ENCODE data around the gene AUTS2.
"Not testable (repeated sequence)": the region's sequence is repeated elsewhere in the genome, so short reads cannot be mapped to it uniquely, and the experiment has no call there.

AUTS2 gene

DNA sequence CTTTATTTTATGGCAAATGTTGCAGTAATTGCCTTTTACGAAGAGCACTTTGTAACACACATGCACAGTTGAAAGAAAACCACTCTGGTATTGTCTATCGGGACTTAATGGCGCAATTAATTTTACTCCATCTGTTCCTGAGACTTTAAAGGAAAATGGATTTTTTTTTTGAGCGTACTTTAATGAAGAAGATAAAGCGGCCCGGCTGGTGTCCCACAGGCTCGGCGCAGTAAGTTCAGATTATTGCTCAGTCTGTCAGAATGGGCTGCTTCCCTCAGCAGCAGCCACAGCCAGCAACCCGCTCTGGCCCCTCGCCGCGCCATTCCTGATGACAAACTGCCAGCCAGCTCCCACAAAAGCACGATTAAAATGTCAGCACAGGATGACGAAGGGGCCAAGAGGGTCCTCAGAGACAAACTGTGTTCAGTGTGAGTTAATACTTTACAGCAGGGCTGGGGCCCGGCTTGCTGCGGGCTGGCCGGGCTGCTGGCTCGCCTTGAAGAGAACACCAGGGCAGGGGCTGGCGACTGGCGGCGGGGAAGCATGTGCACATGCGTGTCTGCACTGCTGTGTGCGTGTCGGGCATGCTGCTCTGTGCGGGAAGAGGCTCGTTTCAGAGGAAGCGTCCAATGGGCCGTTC is 1032.7 kb downstream of the AUTS2 start:
- no peak for DNase-seq (ENCODE audit: low read depth in 2 of 2)

DNA sequence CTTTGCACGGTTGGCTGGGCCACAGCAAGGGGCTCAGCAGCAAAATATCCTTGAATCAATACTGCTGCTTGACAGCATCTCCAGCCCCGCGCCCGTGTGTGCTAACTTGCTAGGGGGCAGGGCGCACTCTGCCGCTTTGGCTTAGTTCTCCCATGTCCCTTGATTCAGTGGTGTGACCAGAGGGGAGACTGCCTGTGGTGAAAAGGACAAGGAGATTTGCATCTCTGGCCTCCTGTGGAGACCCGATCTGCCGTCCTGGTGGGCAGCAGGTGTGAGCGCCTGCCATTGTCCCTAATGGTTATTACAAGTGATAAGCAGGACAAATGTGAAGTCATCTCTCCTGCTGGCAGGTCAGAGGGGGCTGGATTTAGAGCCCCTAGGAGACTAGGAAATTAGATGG is 1033.4 kb downstream of the AUTS2 start:
- no peak for DNase-seq (ENCODE audit: low read depth in 2 of 2)

DNA sequence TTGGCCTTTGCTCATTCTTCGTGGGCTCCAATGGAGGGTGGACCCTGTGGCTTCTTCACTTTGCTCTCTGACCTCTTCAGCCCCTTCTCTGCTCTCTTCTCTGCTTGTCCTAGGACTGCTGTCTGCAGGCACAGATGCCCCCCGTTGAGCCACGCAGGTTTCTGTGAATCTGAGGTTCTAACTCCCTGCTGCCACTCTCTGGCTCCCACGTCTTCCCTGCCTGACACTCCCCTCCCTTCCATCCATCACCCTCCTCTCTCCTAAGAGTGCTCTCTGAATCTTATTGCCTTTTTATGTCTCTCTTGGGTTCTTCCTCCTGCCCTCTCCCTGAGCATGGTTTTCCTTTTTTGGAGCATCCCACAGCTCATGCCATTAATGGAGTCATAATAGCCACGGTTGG is 1034.1 kb downstream of the AUTS2 start:
- DNase-seq (ENCODE audit: low read depth in 2 of 2) = no peak

DNA sequence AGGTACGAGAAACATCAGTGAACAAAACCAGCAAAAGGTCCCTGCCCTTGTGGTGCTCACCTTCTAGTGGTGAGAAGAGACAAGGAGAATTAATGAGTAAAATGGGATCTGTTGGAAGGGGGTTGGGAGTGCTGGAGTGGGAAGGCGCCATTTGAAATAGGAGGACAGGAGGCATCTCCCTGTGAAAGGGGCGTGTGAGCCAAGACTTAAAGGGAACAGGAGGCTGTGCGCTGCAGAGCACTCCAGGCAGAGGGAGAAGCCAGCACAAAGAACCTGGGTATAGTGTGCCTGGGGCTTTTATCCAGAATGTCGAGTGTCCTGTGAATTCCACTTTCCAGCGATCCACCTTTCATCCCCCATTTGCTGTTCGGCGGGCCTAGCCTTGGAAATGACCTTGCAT is 1035.8 kb downstream of the AUTS2 start:
- no peak for DNase-seq (ENCODE audit: low read depth in 2 of 2)

DNA sequence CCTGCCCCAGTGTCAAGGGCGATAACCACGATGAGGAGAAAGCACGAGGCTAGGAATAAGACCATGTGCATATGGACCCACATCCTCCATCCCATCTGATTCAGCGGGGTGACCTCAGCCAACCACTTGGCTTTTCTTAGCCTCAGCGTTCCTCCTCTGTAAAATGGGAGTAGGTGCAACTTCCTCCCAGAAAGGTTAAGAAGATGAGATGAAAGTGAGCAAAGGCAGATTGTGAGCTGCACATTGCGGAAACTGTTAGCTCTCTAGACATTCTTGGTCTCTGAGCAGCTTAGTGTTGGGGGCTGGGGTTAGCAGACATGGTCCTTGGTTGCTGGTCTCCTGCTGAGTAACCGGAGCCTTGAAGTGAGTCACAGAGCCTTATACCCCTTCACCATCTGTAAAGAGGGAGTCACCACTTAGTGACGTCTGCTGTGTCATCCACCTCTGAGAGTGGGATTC is 1036.4 kb downstream of the AUTS2 start:
- DNase-seq (ENCODE audit: low read depth in 2 of 2) = no peak

DNA sequence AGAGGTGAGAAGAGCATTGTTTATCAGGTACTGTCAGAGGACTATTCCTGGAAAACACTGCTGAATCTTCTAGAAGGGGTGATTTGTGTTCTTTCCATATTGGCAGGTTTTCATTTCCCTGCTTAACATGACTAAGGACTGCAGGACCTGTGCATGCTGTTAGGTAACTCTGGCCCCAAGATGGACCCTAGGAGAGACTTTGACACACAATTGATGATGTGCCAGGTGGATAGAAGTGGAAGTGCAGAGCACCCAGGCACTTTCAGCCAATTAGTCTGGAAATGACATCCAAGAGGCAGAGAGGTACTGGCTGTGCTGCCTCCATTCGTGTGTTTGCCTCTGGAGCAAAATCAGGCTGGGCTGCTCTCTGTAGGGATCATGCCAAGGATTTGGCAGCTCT is 1037.4 kb downstream of the AUTS2 start:
- DNase-seq (ENCODE audit: low read depth in 2 of 2) = no peak

DNA sequence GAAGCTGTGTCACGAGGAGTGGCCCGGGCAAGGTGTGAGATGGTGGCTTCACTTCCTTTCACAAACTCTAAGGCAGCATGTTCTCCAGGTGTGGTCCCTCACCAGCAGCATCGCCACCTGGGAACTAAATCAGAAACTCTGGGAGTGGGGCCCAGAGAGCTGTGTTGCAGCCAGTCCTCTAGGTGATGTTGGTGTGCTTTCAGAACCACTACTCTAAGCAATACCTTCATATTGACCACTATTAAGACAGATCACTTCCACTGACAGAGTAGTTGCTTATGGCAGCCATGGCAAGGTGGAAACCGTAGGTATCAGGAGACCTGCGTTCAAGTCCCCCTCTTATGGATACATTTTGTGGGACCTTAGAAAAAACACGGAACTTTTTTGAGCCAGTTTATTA is 1037.9 kb downstream of the AUTS2 start:
- no peak for DNase-seq (ENCODE audit: low read depth in 2 of 2)

DNA sequence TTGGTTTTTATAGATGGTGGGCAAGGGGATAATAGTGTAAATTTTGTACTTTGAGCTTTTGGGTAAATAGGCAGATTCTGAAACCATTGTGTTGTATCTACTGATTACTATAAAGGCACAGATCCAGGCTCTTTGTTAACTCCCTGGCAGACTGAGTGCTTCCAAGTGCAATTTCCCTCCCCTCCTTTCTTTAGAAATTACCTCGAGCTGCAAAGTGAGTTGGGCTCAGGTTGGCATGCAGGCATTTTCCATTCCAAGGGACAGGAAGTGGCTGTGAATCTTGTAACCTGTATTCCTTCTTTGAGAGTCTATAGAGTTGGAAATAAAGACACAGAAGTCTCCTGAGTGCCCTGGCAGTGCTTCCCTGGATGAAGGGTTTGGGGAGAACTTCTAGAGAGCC is 1039.5 kb downstream of the AUTS2 start:
- no peak for DNase-seq (ENCODE audit: low read depth in 2 of 2)

DNA sequence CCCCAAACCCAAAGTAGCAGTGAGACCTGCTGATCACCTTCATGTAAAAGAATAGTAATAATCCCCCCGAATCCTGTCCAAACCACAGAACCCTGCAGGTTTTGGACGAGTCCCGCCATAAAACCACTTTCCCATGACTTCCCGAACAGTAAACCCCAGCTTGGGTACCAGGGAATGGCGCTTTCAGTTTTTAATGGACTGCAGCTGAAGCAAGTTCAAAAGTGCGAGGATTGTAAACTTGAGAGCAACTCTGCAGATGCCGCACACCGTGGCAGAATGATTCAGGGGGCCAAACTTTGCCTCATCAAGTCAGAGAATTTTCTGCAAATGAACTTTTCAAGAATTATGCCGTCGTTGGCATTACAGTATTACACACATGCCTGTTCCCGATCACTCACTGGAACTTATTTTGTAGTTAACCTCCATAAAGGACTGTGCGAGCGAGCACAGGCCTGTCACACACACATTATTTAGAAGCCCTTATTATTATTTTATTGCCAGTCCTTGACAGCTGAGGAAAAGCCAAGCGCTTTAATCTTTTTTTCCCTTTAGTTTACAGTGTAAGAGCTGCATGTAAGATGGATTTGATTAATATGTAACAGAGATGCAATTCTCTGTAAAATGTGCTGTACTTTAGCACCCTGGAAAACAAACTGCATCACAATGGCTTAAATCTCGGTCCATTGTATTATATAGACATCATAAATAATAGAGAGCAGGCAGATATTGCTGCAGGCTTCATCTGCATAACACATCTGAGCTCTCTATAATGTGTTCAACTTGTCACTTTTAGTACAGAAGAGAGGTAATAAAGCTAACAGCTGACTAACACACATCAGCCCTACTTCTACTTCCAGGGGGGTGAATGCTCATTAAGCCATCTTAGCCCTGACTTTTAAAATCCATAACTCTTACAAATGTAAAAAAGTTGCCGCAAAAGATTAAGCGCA is 1040.2 kb downstream of the AUTS2 start:
- DNase-seq (ENCODE audit: low read depth in 2 of 2) = no peak

DNA sequence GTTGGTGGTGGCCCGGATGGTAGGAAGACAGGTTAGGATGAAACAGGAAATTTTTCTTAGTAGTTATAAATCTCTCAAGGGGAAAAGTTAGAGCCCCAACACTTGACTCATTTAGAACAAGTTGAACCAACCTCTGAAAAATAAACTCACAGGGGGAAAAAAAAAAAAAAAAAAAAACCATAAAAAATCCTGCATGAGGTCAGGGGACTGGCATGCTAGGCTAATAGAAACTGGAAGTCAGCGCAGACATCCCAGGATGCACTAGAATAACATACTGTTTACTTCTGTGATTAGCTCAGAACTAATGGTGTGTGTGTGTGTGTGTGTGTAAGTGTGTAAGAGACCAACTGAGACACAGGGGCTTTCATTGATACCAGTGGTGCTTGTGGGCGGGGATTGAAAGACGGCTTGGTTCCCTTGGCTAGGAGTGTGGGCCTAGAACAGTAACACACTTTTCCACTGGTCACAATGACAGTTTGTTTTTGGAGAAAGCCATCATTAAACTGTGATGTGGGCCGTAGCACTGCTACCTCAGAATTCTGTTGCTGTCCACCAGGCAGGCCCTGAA is 1042.1 kb downstream of the AUTS2 start:
- DNase-seq (ENCODE audit: low read depth in 2 of 2) = no peak

DNA sequence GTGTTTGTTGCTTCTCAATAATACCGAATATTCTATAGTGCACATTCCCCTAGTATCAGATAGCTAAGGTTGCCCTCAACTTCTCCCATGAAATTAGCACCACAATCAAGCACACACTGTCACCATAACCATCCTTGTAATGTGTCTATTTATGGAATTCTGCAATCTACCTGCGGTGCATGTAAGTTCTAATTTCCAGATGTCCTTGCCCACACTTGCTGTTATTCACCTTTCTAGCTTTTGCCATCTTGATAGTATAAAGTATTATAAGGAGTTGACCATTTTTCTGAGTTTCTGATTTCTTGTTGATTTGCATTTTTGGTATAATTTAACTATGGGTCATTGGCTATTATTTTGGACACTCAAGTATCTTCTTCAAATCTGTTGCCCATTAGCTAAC is 1043.6 kb downstream of the AUTS2 start:
- no peak for DNase-seq (ENCODE audit: low read depth in 2 of 2)

DNA sequence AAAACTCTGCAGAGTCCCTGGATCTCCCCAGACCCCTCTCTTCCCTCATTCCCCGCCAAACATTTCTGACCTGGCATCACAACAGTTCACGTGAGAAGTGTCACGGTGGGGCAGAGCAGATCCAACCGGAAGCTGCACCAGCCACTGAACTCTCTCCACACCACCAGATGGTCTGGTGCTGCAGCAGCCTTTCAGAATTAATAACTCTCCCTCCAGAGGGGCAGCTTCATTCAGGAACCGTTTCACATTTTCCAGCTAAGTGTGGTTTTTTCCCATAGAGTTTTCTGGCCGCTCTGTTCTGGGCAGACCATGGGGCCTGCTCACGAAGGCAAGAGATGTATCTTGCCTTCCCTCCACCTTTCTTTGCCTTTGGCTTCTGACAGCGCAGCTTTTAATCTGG is 1047.0 kb downstream of the AUTS2 start:
- no peak for DNase-seq (ENCODE audit: low read depth in 2 of 2)

DNA sequence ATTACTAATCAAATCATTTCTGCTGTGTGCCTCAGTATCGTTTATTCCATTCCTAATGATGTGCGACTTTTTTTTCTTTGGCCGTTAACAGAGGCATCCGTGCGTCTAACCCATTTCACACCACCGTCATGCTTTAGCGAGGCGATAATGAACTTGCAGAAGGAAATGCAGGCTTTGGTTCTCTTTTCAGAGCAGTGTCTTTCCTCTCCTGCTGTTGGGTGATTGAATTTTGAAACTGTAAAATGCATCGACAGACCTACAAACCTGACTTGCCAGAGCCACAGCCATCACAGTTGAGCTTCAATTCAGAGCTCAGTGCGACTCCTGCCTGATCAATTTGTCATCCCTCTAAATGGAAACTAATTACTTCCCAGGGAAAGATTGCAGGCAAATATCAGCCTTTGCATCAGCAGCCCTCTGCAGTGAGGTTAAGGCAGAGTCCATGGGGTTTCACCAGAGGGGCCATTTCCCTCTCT is 1047.6 kb downstream of the AUTS2 start:
- DNase-seq (ENCODE audit: low read depth in 2 of 2) = no peak

DNA sequence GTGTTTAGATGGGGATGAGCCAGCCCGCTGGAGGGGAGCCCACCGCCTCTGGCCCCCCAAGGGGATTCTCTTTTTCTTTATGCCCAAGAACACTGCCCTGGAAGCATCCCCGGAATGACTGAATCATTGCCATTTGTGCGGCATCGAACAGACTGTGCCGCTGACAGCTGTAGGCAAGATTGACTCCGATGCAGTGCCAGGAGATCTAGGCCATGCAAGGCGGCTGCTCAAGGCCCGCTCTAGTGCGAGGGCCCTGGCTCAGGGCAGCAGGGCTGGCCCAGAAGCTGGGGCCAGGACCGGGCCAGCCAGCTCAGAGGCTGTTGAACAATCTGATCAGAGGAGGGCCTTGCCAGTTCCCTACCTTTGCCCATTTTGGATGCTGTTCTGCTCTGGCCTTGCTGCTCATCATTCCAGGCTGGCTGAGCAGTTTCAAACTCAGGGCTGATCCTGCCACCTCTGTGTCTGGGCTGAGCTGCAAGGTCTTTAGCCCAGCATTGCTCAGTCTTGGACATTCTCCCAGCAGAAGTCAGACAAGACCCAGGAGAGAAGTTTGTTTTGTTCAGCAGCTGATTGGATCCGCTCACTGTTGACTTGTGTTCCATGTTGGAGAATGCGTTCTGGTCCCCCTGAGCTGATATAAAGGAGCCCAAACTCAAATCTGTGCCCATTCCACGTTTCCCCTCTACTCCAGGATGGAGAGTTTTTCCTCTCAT is 1048.4 kb downstream of the AUTS2 start:
- DNase-seq (ENCODE audit: low read depth in 2 of 2) = no peak

DNA sequence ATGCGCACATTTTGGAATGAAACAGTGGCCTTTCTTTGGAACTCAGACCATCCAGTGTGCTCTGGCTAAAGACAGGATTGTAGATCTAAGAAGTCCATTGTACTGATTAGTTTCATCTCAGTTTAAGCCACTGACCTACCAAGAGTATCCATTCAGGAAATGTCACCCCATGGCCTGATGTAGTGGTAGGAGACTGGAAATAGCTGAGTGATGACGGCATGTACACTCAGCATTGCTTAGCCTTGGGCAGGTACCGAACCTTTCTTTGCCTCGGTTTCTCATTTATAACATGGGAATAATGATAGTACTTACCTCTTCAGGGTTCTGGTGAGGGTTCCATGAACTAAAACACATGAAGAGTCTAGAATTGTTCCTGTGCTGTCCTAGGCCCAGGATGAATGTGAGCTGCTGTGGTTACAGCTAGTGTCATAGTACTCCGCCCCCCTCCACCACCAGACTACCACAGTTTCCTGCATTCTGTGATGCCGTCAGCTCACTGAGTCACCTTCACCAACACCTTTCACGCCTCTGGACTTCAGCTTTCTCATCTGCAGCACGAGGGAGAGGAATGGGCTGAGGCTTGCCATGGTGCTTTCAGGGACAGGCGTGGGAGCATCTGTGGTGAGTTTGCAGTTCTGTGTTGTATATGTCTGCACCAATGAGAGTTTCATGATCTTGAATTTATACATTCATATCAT is 1049.7 kb downstream of the AUTS2 start:
- peak; percentile 65 to 68 for DNase-seq (ENCODE audit: low read depth in 2 of 2)

DNA sequence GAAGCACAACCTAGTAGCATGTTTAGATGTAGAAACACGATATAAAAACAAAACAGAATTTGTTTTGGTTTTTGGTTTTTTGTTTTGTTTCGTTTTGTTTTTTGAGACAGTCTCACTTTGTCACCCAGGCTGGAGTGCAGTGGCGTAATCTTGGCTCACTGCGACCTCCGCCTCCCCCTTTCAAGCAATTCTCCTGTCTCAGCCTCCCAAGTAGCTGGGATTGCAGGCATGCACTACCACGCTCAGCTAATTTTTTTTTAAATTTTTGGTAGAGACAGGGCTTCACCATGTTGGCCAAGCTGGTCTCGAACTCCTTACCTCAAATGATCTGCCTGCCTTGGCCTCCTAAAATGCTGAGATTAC is 1050.2 kb downstream of the AUTS2 start:
- not testable (repeated sequence) for DNase-seq (ENCODE audit: low read depth in 2 of 2)

DNA sequence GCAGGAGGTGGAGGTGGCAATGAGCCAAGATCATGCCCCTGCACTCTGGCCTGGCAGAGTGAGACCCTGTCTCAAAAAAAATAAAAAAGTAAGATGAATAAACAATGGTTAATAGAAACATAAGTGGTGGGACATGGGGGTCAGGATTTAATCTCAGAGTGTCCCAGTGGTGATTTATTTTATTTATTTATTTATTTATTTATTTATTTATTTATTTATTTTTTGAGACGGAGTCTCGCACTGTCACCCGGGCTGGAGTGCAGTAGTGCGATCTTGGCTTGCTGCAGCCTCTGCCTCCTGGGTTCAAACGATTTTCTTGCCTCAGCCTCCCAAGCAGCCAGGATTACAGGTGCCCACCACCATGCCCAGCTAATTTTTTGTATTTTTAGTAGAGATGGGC is 1051.0 kb downstream of the AUTS2 start:
- DNase-seq (ENCODE audit: low read depth in 2 of 2) = no peak

DNA sequence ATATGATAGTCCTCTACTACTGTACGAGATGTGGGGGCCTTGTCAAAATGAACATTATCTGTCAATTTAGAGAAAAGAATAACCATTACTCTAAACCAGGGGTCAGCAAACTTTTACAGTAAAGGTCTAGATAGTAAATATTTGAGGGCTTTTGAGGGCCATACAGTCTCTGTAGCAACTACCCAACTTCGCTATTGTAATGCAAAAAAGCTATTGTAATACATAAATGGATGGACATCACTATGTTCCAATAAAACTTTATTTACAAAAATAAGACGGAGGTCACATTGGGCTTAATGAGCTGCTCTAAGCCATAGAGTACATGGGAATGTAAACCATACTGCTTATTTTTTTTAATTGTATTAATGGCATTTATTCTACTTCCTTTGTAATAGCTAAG is 1055.9 kb downstream of the AUTS2 start:
- DNase-seq (ENCODE audit: low read depth in 2 of 2) = no peak

DNA sequence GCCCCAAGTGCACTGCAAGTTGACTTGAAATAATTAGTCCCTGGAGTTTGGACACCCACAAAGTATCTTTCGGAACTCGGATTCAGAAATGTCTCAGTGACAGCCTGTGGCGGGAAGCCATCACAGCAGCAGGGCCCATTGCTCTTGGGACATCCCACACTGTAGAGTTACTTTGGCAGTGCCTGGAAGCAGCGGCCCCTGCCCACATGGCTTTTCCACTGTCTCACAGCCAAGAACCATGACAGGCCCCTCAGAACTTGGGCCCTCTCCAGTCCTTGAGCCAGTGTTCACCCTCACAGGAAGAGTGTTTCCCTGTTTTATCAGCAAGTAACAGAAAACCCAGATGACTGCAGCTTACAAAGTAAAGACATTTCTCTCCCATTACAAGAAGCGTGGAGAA is 1056.7 kb downstream of the AUTS2 start:
- no peak for DNase-seq (ENCODE audit: low read depth in 2 of 2)

DNA sequence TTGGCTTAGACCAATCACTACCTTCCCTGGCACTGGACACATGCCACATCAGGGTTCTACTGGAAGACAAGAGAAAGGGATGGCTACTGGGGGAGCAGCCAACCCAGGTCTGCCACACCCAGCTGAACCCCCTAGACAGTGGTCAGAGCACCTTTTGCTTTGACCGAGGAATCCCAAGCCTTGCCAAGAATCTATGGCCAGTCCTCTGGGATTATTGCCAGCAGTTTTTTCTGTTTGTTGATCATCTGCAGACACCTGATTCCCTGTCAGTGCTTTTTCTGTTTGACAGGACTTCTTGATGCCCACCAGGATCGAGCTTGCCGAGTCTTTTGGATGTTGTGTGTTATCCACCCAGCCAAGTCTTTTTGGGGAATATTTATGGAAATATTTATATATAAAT is 1057.4 kb downstream of the AUTS2 start:
- DNase-seq (ENCODE audit: low read depth in 2 of 2) = no peak

DNA sequence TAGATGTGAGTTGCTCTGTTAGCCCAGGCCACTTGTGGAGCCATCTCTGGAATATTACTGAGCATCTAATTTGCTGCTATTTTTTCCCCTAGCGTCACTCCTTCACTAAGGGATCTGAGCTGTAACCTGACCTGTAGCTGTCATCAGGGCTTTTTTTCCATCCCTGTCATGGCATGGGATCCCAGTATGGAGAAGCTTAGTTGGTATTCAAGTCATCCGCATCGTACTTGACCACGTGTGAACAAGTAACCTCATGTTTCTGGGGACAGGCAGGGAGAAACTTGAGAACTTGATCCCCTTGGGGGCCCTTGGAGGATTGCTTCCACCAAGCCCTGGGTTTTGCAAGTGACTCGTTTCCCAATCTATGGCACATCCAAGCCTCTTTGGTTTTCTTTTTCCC is 1059.3 kb downstream of the AUTS2 start:
- no peak for DNase-seq (ENCODE audit: low read depth in 2 of 2)

Data from stimulated activated CD8-positive, alpha-beta memory T cell treated with anti-CD3 and anti-CD28 coated beads, Interleukin-2, amount 100 ng/mL, for 1 hour (primary cell).